HT-29 (cell line): ENCODE results near the gene SLC7A9. TPM values are rescaled to one million over a fixed set of nuclear protein-coding genes. Genes with fewer than 3 reads are reported as not detected.

ENCODE experiments used
- DNase-seq: peaks from one replicate; pipeline ENCODE4 v3.0.0-alpha.2; 2015; ENCODE audit warnings: low spot score
- total RNA-seq: library from RNA; depleted of rRNA; stranded (reverse); fragments of >200 nt; shearing (Covaris generic); gene quantifications from 2 replicates; pipeline ENCODE4 v1.2.3, GENCODE V29; 2014; rRNA removed

The SLC7A9 gene
- total RNA-seq, result 0.28 and 0.60 TPM in 2 replicates

- DNase-seq, result no peak
Measured at GRCh38 chr19:32869369-32869965, at the start of gene SLC7A9. SLC7A9 (minus strand) TSS chr19:32869767; CDS start chr19:32868534, 1,233 bp downstream.

GRCh38 chr19:32919365-32919764, 49.8 kb upstream of the SLC7A9 start:
- DNase-seq, result no peak

GRCh38 chr19:32917616-32917996, 48.0 kb upstream of the SLC7A9 start:
- DNase-seq, result no peak

GRCh38 chr19:32916969-32917615, 47.5 kb upstream of the SLC7A9 start:
- DNase-seq, result no peak

- DNase-seq, result no peak
Measured at GRCh38 chr19:32914879-32915660, 45.5 kb upstream of the SLC7A9 start.

GRCh38 chr19:32911467-32911866, 41.9 kb upstream of the SLC7A9 start:
- no peak for DNase-seq

- no peak for DNase-seq
Measured at GRCh38 chr19:32910874-32911273, 41.3 kb upstream of the SLC7A9 start.

GRCh38 chr19:32910094-32910493, 40.5 kb upstream of the SLC7A9 start:
- no peak for DNase-seq

GRCh38 chr19:32909257-32909656, 39.7 kb upstream of the SLC7A9 start:
- no peak for DNase-seq

- no peak for DNase-seq
Measured at GRCh38 chr19:32908641-32909190, 39.1 kb upstream of the SLC7A9 start.

GRCh38 chr19:32902448-32902847, 32.9 kb upstream of the SLC7A9 start:
- no peak for DNase-seq

GRCh38 chr19:32901504-32902161, 32.1 kb upstream of the SLC7A9 start:
- no peak for DNase-seq

- DNase-seq, result no peak
Measured at GRCh38 chr19:32896516-32897214, 27.1 kb upstream of the SLC7A9 start.

GRCh38 chr19:32895384-32895783, 25.8 kb upstream of the SLC7A9 start:
- no peak for DNase-seq

- DNase-seq, result no peak
Measured at GRCh38 chr19:32891609-32892008, 22.0 kb upstream of the SLC7A9 start.

- no peak for DNase-seq
Measured at GRCh38 chr19:32890841-32891240, 21.3 kb upstream of the SLC7A9 start.

- no peak for DNase-seq
Measured at GRCh38 chr19:32890326-32890725, 20.8 kb upstream of the SLC7A9 start.

- no peak for DNase-seq
Measured at GRCh38 chr19:32889137-32889934, 19.8 kb upstream of the SLC7A9 start.

GRCh38 chr19:32887572-32888215, 18.1 kb upstream of the SLC7A9 start:
- no peak for DNase-seq

GRCh38 chr19:32886241-32886640, 16.7 kb upstream of the SLC7A9 start:
- DNase-seq, result no peak
